ENCODE measurements around the gene INCA1. TPM values are rescaled to one million over a fixed set of nuclear protein-coding genes. Genes with fewer than 3 reads are reported as not detected.
A peak's percentile ranks its signal among the peaks of the same experiment; 100 is the strongest.

Gene INCA1
- polyA plus RNA-seq (2013): 0.71 TPM

GRCh38 chr17:4997302-4998026 is at the start of gene INCA1, which contains the start of gene KIF1C:
INCA1 (minus strand) TSS chr17:4997522; CDS start chr17:4994437, 3,085 bp downstream.
KIF1C (plus strand) TSS chr17:4997950; CDS start chr17:5000247, 2,297 bp downstream.
- peak within 1 kb of the TSS; percentile 27 to 73 (median 68) for H3K4me3 ChIP-seq (ENCODE audit: control insufficient read depth in 1 of 7, extremely low read depth in 1 of 7, insufficient read depth in 4 of 7, low read depth in 2 of 7, low read length in 6 of 7)
- DNase-seq: peak; percentile 78 to 90 (median 87)
- peaks cover 0 to 19% (median 16%) of the 10 kb centered on the region in 4 experiments for H3K4me1 ChIP-seq (ENCODE audit: control extremely low read depth in 1 of 4, control insufficient read depth in 4 of 4, insufficient read depth in 4 of 4, low read length in 3 of 4)
- ChIA-PET CTCF (interaction anchor here (0.8 to 1.6 kb wide), 4 partner anchors 9 to 30 kb away, joined by 3 to 6 read pairs (median 5); partner anchors contain the start of genes CAMTA2 and SPAG7), POLR2A (interaction anchor here (0.7 to 1.4 kb wide), 3 partner anchors 17 to 58 kb away, joined by 3 to 6 read pairs (median 4); partner anchors contain the start of genes RNF167 and SLC25A11)
- H3K36me3 ChIP-seq (ENCODE audit: control insufficient read depth in 4 of 4, insufficient read depth in 4 of 4, low read length in 3 of 4): peaks cover 0 to 4% (median 0%) of the 10 kb centered on the region in 4 experiments
- under 1% methylated on average over 89 of the region's 93 CpGs for WGBS (ENCODE audit: insufficient coverage)
- H3K27ac ChIP-seq (ENCODE audit: insufficient read depth in 1 of 2, low read depth in 1 of 2, low read length in 2 of 2, poor library complexity in 1 of 2, severe bottlenecking in 2 of 2): no peak within 1 kb of the TSS
- no peaks in the 10 kb centered on the region for H3K9me3 ChIP-seq (ENCODE audit: control extremely low read depth in 1 of 5, control insufficient read depth in 4 of 5, insufficient read depth in 2 of 5, low read depth in 1 of 5, low read length in 4 of 5)
- H3K27me3 ChIP-seq (replicated peaks in 2 of 5; ENCODE audit: control insufficient read depth in 4 of 5, insufficient read depth in 5 of 5, low read length in 4 of 5): peaks cover 0 to 54% (median 18%) of the 10 kb centered on the region in 5 experiments

GRCh38 chr17:5045496-5045895 is 48.2 kb upstream of the INCA1 start:
- POLR2A ChIA-PET: interaction anchor here (0.8 kb wide), 1 partner anchor 26 kb away, joined by 6 read pairs; no protein-coding TSS in a partner anchor
- DNase-seq: no peak
- H3K4me1 ChIP-seq (ENCODE audit: control extremely low read depth in 1 of 4, control insufficient read depth in 4 of 4, insufficient read depth in 4 of 4, low read length in 3 of 4): no peaks in the 10 kb centered on the region

GRCh38 chr17:5044630-5045029 is 47.3 kb upstream of the INCA1 start:
- DNase-seq: no peak
- Histone ChIP-seq H3K27me3 (replicated peaks in 2 of 5; ENCODE audit: control insufficient read depth in 4 of 5, insufficient read depth in 5 of 5, low read length in 4 of 5) (peaks cover 0 to 4% (median 0%) of the 10 kb centered on the region in 5 experiments), H3K36me3 (ENCODE audit: control insufficient read depth in 4 of 4, insufficient read depth in 4 of 4, low read length in 3 of 4) (no peaks in the 10 kb centered on the region), H3K4me3 (ENCODE audit: control insufficient read depth in 1 of 7, extremely low read depth in 1 of 7, insufficient read depth in 4 of 7, low read depth in 2 of 7, low read length in 6 of 7) (no peak overlapping the region), H3K9me3 (ENCODE audit: control extremely low read depth in 1 of 5, control insufficient read depth in 4 of 5, insufficient read depth in 2 of 5, low read depth in 1 of 5, low read length in 4 of 5) (peaks cover 0 to 3% (median 0%) of the 10 kb centered on the region in 5 experiments), H3K27ac (ENCODE audit: insufficient read depth in 1 of 2, low read depth in 1 of 2, low read length in 2 of 2, poor library complexity in 1 of 2, severe bottlenecking in 2 of 2) (no peak overlapping the region), H3K4me1 (ENCODE audit: control extremely low read depth in 1 of 4, control insufficient read depth in 4 of 4, insufficient read depth in 4 of 4, low read length in 3 of 4) (no peaks in the 10 kb centered on the region)
- WGBS (ENCODE audit: insufficient coverage): 100% methylated on average over 4 of the region's 5 CpGs
- ChIA-PET CTCF (interaction anchor here (3.4 kb wide), 1 partner anchor 19 kb away, joined by 12 read pairs; no protein-coding TSS in a partner anchor), POLR2A (no interaction called here)

More at GRCh38 chr17:5045496-5045895, 48.2 kb upstream of the INCA1 start:
- CTCF ChIA-PET: interaction anchor here (0.6 to 3.4 kb wide), 5 partner anchors 9 to 211 kb away, joined by 3 to 12 read pairs (median 5); partner anchors contain the start of gene SLC52A1
- WGBS (ENCODE audit: insufficient coverage): 96% methylated on average over 2 of the region's 6 CpGs
- peaks cover 0 to under 1% (median 0%) of the 10 kb centered on the region in 5 experiments for H3K9me3 ChIP-seq (ENCODE audit: control extremely low read depth in 1 of 5, control insufficient read depth in 4 of 5, insufficient read depth in 2 of 5, low read depth in 1 of 5, low read length in 4 of 5)
- peaks cover 0 to 4% (median 0%) of the 10 kb centered on the region in 5 experiments for H3K27me3 ChIP-seq (replicated peaks in 2 of 5; ENCODE audit: control insufficient read depth in 4 of 5, insufficient read depth in 5 of 5, low read length in 4 of 5)
- no peaks in the 10 kb centered on the region for H3K36me3 ChIP-seq (ENCODE audit: control insufficient read depth in 4 of 4, insufficient read depth in 4 of 4, low read length in 3 of 4)
- H3K27ac ChIP-seq (ENCODE audit: insufficient read depth in 1 of 2, low read depth in 1 of 2, low read length in 2 of 2, poor library complexity in 1 of 2, severe bottlenecking in 2 of 2): no peak overlapping the region
- no peak overlapping the region for H3K4me3 ChIP-seq (ENCODE audit: control insufficient read depth in 1 of 7, extremely low read depth in 1 of 7, insufficient read depth in 4 of 7, low read depth in 2 of 7, low read length in 6 of 7)

GRCh38 chr17:5043524-5043923 is 46.2 kb upstream of the INCA1 start:
- Histone ChIP-seq H3K36me3 (ENCODE audit: control insufficient read depth in 4 of 4, insufficient read depth in 4 of 4, low read length in 3 of 4) (no peaks in the 10 kb centered on the region), H3K4me3 (ENCODE audit: control insufficient read depth in 1 of 7, extremely low read depth in 1 of 7, insufficient read depth in 4 of 7, low read depth in 2 of 7, low read length in 6 of 7) (no peak overlapping the region)

GRCh38 chr17:5042157-5043022 is 45.1 kb upstream of the INCA1 start:
- ChIA-PET POLR2A (no interaction called here), CTCF (no interaction called here)
- Histone ChIP-seq H3K9me3 (ENCODE audit: control extremely low read depth in 1 of 5, control insufficient read depth in 4 of 5, insufficient read depth in 2 of 5, low read depth in 1 of 5, low read length in 4 of 5) (peaks cover 0 to 3% (median 0%) of the 10 kb centered on the region in 5 experiments), H3K4me1 (ENCODE audit: control extremely low read depth in 1 of 4, control insufficient read depth in 4 of 4, insufficient read depth in 4 of 4, low read length in 3 of 4) (no peaks in the 10 kb centered on the region), H3K4me3 (ENCODE audit: control insufficient read depth in 1 of 7, extremely low read depth in 1 of 7, insufficient read depth in 4 of 7, low read depth in 2 of 7, low read length in 6 of 7) (no peak overlapping the region), H3K36me3 (ENCODE audit: control insufficient read depth in 4 of 4, insufficient read depth in 4 of 4, low read length in 3 of 4) (no peaks in the 10 kb centered on the region), H3K27ac (ENCODE audit: insufficient read depth in 1 of 2, low read depth in 1 of 2, low read length in 2 of 2, poor library complexity in 1 of 2, severe bottlenecking in 2 of 2) (no peak overlapping the region), H3K27me3 (replicated peaks in 2 of 5; ENCODE audit: control insufficient read depth in 4 of 5, insufficient read depth in 5 of 5, low read length in 4 of 5) (peaks cover 0 to 5% (median 0%) of the 10 kb centered on the region in 5 experiments)
- 88% methylated on average over 4 of the region's 15 CpGs for WGBS (ENCODE audit: insufficient coverage)
- no peak for DNase-seq

More at GRCh38 chr17:5043524-5043923, 46.2 kb upstream of the INCA1 start:
- no peak overlapping the region for H3K27ac ChIP-seq (ENCODE audit: insufficient read depth in 1 of 2, low read depth in 1 of 2, low read length in 2 of 2, poor library complexity in 1 of 2, severe bottlenecking in 2 of 2)
- H3K27me3 ChIP-seq (replicated peaks in 2 of 5; ENCODE audit: control insufficient read depth in 4 of 5, insufficient read depth in 5 of 5, low read length in 4 of 5): peaks cover 0 to 4% (median 0%) of the 10 kb centered on the region in 5 experiments
- no peak for DNase-seq
- ChIA-PET POLR2A (interaction anchor here (0.7 kb wide), 1 partner anchor 18 kb away, joined by 3 read pairs; no protein-coding TSS in a partner anchor), CTCF (no interaction called here)
- H3K4me1 ChIP-seq (ENCODE audit: control extremely low read depth in 1 of 4, control insufficient read depth in 4 of 4, insufficient read depth in 4 of 4, low read length in 3 of 4): no peaks in the 10 kb centered on the region
- peaks cover 0 to 3% (median 0%) of the 10 kb centered on the region in 5 experiments for H3K9me3 ChIP-seq (ENCODE audit: control extremely low read depth in 1 of 5, control insufficient read depth in 4 of 5, insufficient read depth in 2 of 5, low read depth in 1 of 5, low read length in 4 of 5)
- WGBS (ENCODE audit: insufficient coverage): 100% methylated on average over 1 of the region's 1 CpG

- peaks cover 0 to under 1% (median 0%) of the 10 kb centered on the region in 5 experiments for H3K9me3 ChIP-seq (ENCODE audit: control extremely low read depth in 1 of 5, control insufficient read depth in 4 of 5, insufficient read depth in 2 of 5, low read depth in 1 of 5, low read length in 4 of 5)
- no peak within 1 kb of the TSS for H3K27ac ChIP-seq (ENCODE audit: insufficient read depth in 1 of 2, low read depth in 1 of 2, low read length in 2 of 2, poor library complexity in 1 of 2, severe bottlenecking in 2 of 2)
- ChIA-PET CTCF (interaction anchor here (1.0 to 1.9 kb wide), 7 partner anchors 11 to 122 kb away, joined by 3 to 5 read pairs (median 4); no protein-coding TSS in a partner anchor), POLR2A (interaction anchor here (0.6 kb wide), 1 partner anchor 406 kb away, joined by 3 read pairs; no protein-coding TSS in a partner anchor)
- H3K4me1 ChIP-seq (ENCODE audit: control extremely low read depth in 1 of 4, control insufficient read depth in 4 of 4, insufficient read depth in 4 of 4, low read length in 3 of 4): peaks cover 0 to 10% (median 7%) of the 10 kb centered on the region in 4 experiments
- no peaks in the 10 kb centered on the region for H3K36me3 ChIP-seq (ENCODE audit: control insufficient read depth in 4 of 4, insufficient read depth in 4 of 4, low read length in 3 of 4)
- no peak for DNase-seq
- no peak within 1 kb of the TSS for H3K4me3 ChIP-seq (ENCODE audit: control insufficient read depth in 1 of 7, extremely low read depth in 1 of 7, insufficient read depth in 4 of 7, low read depth in 2 of 7, low read length in 6 of 7)
- peaks cover 0 to 35% (median 8%) of the 10 kb centered on the region in 5 experiments for H3K27me3 ChIP-seq (replicated peaks in 2 of 5; ENCODE audit: control insufficient read depth in 4 of 5, insufficient read depth in 5 of 5, low read length in 4 of 5)
- WGBS (ENCODE audit: insufficient coverage): 6% methylated on average over 16 of the region's 24 CpGs
These were observed 38.0 kb upstream of the INCA1 start, which contains the start of gene SLC52A1 for GRCh38 chr17:5035315-5035714. SLC52A1 (minus strand) TSS chr17:5035426; CDS start chr17:5034606, 820 bp downstream.

All from common myeloid progenitor, CD34-positive (primary cell).